ENCODE data around the gene DIRAS1.
"Not testable (repeated sequence)": the region's sequence is repeated elsewhere in the genome, so short reads cannot be mapped to it uniquely, and the experiment has no call there.

DIRAS1 gene

DNA sequence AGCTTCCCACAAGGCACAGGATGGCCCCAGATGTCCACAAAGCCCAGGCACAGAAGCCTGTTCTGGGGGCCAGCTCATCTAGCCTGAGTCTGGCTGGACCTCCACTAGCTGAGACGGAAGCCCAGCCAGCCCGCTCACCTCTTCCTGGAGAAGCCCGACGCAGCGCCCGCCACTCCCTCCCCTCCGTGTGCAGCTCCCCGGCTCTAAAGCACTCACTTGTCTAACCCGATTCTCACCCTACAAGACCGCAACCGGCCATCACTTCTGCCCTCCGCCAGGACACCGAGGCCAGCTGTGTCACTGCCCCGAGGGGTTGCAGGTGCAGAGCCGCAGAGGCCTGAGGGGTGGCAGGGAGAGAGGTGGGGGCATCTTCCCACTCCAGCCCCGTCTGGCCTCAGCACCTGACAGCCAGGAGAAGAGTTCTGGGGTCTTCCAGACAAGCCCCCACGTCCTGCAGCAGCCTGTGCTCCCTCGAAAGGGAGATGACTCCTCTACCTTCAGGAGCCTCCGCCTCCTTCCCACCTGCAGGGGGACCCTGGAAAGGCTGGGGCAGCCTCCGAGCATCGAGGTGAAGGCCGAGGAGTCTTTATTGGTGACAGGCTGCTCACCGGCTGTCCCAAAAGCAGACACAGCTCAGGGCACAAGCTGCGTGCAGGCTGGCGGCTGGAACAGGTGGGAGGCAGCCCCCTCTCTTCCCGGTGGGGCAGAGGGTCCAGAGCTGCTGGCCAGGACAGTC, 5.9 kb upstream of the DIRAS1 start:
- DNase-seq (ENCODE audit: low read depth) = no peak

DNA sequence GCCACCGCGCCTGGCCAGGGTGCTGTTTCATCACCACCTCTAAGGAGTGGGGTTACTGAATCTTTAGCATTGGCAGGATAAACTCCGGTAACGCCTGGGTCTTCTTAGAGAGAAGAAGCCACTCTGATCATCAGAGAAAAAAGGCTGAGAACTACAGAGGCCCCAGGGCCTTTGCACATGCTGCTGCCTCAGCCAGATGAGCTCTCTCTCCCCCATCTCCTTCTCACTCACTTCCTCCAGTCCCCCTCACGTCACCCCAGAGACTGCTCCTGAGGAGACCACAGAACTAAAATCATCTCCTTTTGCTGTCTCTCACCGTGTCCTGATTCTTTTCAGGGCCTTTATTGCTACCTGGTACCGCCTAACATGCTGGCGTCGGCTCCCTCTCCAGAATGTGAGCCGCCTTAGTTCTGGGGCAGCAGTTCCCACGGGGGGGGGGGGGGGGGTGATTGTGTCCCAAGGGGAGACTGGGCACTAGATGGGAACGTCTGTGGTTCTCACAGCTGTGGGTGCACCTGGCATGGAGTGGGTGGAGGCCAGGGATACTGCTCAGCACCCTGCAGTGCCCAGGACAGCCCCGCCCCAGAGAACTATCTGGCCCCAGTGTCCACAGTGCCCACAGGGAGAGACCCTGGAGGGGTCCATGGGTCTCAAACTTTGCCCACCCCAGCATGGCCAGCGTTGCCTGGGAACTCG, 5.1 kb upstream of the DIRAS1 start:
- DNase-seq (ENCODE audit: low read depth) = no peak

DNA sequence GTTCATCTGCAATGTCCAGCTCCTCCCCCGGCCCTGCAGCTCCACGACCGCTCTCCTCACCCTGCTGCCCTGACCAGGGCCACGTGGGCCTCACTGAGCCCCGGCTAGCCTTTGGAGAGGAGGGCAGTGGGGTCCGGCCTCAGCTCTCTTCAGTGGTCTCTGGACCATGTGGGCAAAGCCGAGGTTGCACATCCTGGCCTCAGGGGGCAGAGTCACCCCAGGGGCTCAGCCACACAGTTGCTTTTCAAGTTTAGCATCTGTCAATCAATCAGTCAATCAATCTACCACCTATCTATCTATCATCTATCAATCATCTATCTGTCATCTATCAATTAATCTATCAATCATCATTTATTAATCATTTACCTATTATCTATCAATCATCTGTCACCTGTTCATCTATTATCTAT, 3.0 kb upstream of the DIRAS1 start:
- no peak for DNase-seq (ENCODE audit: low read depth)

DNA sequence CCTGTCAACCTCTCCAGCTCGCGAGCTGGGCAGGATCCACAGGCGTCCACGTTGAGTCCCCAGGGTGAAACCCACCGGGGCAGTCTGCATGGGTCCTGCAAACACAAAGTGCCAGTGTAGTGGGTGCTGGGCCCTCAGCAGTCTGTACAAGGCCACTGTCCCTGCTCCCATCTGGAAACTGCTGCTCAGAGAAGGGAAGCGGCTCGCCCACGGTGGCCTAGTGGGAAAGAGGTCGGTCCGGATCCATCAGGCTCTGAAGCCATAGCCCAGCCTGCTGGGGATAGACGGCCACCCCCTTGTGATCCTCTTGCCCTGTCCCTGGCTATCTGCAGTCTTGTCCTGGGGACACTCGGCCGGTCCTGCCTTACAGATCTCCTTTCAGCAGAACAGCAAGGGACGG, 2.6 kb upstream of the DIRAS1 start:
- DNase-seq (ENCODE audit: low read depth) = no peak

DNA sequence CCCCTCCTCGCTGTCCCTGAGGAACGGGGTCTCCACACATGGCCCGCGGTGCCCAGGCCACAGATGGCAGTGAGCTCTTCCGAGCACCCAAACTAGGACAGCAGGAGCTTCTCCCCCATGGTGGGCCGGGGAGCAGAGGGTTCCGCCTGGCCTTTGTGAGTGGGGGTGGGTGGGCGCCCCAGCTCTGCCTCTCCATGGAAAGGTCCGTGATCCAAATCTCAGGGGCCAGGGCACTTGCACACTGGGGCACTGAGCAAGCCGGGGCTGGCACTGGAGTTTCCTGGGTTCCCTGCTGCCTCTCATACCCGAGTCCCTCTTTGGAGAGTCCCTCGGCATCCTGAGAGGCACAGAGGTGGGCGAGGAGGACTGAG, 2.2 kb upstream of the DIRAS1 start:
- no peak for DNase-seq (ENCODE audit: low read depth)

DNA sequence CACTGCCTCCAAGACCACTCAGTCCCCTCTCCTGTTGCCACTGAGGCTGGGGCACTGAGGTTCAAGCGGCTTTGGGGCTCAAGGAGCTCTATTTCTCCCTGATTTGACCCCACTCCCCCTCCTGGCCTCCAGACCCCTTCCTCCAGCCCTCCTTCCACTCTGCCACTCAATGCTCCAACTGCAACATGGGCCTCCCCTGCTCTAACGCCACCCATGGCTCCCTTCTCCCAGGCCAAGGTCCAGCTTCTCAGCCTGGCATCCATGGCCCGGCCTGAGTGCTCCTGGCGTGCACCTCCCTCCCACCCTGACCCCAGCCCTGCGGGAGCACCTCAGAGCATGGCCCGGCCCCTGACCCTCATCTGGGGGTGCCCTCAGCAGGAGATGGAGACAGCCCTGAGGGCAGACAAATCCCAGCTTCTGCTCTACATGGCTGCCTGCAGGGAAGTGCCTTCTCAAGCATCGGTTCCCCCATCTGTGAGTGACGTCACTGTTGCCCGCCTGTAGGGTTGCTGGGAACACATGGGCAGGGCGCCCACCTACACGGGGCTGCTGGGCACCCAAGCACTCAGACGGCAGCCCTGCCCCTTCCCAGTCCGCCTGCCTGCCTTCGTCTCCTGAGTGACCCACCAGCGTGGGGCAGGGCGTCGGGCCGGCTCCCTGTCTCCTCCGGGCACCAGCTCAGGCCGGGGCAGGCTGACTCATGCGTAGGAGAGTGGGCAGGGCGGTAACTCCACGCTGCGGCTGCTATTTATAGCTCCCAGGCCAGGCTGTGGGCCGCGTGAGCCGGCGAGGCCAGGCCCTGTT, 1.6 kb upstream of the DIRAS1 start:
- DNase-seq (ENCODE audit: low read depth) = peak; percentile 88

DNA sequence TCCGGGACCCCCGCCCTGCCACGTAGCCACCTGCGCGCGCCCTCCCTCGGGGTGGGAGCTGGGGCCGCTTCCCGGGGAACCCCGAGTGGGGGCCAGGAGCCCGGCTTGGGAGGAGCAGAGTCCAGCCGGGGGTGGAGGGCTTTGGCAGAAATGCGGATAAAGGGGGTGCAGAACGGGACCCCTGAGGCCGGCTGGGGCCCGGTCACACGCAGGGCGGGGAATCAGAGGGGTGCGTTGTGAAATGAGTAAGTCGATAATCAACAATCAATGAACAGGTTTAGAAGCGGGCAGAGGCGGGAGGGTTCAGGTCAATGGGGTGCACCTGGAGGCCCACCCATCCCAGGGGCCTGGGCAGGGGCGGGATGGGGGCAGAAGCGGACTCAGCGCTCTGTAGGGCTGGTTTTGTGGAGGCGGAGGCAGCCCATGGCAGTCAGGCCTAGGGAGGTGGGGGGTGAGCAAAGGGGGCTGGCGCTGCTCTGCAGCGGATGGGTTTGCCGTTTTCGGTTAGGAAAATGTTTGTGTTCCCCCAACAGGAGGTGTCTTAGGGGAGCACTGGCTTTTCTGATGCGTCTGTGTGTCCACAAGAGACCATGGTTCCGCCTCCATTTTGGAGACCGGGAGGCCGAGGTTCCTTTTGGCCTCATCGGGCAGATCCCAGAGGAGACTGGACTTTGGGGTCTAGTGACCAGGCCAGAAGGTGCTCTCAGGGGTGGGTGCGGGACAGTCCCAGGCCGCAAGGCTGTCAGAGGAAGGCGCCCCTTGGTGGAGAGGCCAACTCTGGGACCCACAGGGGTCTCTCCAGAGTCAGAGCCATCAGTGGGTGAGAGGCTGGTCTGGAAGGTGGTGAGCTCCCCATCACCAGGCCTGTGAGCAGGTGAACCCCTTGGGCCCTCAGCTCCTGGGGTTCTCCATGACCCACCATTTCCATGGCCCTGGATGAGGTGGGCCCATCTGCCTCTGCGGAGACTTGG, 683 bp upstream of the DIRAS1 start:
- no peak for DNase-seq (ENCODE audit: low read depth)

DNA sequence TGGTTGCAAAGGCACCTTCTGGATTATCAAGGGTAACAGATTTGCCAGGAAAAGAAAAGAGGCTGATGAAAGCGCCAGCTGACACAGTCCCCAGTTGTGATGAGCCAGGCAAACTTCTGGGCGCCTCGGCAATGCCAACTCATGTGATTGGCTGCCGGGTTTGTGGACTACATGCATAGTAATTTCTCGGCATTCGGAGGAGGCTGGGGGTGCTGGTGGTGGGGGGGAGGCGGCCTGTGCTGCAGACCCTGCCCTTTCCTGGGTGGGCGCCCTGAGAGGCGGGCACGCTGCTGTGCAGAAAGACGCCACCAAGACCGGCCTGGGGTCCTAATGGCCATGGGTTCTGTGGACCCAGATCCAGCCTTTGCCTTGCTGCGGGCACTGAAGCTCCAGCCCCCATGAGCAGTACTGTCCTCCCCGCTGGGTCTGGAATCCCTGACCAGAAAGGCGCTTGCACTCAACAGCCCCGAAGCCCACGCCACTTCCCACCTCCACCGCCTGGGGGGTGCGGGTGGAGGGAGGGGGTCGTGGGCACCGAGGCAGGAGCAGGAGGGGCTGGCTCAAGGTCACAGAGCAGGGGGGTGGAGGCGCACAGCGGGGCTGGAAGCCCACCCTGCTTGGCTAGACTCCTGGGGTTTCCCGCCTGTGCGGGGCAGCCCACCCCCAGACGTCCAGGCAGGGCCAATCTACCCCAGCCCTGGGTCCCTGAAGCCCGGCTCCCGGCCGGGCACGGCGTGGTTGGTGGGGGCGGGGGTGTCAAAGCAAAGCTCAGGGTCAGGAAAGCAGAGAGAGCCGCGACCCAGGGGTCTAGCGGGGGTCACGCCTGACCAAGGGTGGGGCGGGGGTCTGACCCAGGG, 1.0 kb downstream of the DIRAS1 start:
- DNase-seq (ENCODE audit: low read depth) = peak; percentile 52

DNA sequence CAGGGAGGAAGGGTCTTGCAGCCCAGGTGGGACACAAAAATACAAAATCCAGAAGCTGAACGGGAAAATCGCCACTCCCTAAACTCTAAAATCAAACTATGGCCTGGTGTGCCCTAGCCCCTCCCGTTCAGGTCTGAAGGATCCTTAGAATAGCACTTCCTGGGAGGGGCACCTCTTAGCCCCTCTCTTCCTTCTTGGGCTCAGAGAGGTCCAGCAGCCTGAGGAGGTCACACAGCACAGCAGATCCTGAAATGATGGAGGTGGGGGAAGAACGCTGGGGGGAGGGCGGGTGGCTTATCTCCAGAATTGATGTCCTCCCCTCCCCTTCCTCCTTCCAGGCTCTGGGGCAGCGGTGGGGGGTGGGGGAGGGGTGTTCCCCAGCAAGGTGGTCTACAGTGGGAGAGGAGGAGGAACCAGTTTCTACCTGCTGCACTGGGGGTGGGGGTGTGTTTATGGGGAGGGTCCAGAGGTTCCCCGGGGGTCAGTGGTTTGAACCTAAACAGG, 1.9 kb downstream of the DIRAS1 start:
- no peak for DNase-seq (ENCODE audit: low read depth)

DNA sequence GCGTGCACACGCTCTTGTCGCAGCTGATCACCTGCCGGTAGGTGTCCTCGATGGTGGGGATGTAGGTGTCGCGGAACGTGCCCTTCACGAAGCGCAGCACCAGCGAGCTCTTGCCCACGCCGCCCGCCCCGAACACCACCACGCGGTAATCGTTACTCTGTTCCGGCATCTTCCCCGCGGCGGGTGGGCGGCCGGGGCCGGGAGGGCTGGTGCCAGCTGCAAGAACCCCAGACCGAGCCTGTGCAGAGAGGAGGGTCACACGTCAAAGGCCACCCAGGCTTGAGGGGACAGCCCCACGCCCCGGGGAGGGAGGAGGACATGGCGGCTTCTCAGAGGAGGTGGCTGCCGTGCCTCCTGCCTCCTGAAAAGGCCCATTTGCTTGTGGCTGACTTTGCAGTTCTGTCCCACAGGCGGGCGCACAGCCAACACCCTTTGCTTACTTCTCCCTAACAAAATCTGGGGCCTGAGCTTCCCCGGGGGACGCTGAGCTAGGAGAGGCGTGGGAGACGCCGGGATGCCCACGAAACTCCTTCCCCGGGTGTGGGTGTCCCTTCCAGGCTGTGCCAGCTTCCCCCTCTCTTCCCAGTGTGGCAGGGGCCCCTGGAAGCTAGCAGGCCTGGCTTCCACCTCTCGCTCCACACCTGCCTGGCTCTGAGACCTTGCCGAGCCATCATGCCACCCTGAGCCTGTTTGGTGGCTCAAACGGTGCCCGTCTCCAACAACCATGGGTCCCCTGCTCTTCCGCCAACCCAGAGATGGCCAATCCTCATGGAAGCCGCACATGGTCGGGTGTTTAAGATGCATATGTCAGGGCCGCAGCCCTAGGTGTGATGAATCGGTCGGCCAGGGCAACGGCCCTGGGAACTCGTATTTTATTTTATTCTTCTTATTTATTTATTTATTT, 3.3 kb downstream of the DIRAS1 start:
- no peak for DNase-seq (ENCODE audit: low read depth)

DNA sequence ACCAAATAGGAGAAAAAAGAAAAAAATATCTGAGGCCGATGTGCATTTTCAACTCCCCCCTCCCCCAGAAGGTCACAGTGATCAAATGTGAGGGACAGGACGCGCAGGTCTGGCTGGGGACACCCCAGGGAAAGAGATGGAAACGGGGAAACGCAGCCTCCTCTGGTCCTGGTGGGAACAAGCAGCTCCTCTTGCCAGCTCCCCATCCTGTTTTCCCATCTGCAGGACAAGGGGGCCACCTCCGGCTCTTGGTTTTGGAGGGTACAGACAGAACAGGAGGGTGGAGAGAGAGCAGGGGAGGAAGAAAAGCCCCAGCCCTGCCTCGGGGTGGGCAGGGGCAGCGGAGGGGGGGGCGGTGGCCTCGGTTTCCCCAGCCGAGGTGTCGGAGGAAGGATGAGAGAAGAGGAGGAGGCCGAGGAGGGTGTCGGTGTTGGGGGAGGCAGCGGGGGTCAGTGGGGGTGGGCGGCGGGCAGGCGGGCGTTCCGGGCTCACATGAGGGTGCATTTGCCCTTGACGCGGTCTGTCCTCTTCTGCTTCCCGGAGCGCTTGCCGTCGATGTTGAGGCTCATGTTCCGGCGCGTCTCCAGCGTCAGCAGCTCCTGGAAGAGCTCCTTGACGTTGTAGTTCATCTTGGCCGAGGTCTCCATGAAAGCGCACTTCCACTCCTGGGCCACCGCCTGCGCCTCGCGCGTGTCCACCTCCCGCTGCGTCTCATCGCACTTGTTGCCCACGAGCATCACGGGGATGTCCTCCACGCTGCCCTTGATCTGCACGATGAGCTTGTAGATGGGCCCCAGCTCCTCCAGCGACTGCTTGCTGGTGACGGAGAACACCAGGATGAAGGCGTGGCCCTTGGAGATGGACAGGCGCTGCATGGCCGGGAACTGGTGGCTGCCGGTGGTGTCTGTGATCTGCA, 4.2 kb downstream of the DIRAS1 start:
- no peak for DNase-seq (ENCODE audit: low read depth)

DNA sequence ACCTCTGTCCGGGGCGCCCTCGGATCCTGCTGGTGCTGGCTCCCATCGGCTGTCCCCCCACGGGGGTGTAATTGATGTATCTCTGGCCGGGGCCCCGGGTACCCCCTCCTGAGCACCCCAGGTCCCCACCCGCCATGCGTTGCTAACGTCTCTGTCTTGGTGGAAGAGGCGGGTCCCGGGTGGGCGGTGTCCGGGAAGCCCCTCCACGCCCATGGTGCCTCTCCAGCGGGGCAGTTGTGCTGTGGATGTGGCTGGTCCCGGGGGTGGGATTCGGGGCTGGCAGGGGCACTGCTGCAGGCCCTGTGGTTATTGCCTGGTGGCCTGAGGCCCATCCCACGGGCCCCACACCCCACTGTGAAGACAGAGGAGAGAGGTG, 4.9 kb downstream of the DIRAS1 start:
- DNase-seq (ENCODE audit: low read depth) = no peak

DNA sequence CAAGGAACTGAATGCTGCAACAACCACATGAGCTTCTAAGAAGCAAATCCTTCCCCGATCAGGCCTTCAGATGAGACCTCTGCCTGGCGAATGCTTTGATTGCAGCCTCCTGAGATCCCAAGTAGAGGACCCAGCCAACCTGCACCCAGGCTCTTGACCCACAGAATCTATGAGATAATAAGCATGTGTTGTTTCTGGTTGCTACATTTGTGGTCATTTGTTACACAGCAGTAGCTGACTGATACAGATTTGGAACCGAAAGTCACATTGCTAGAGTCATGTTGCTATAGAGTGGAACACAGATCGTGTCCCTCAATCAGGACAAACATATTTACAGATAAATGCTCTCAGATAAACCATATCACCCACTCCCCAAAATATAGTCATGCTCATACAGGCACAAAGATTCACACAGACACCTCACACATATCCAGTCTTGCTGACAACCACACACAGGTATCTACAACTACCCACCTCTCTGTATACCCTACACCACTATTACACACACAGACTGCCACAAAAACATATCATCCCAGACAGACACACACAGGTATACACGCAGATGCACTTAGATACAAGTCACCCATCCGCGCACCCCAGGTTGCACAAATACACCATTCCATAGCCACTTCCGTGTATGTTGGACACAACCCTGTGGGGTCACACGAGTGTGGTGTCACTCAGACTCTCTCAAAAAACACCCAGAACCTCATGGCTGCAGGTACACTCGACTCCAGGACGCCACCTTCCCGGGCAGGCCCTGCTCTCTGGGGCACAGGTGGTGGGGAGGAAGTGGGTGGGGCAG, 5.5 kb downstream of the DIRAS1 start:
- DNase-seq (ENCODE audit: low read depth) = no peak

DNA sequence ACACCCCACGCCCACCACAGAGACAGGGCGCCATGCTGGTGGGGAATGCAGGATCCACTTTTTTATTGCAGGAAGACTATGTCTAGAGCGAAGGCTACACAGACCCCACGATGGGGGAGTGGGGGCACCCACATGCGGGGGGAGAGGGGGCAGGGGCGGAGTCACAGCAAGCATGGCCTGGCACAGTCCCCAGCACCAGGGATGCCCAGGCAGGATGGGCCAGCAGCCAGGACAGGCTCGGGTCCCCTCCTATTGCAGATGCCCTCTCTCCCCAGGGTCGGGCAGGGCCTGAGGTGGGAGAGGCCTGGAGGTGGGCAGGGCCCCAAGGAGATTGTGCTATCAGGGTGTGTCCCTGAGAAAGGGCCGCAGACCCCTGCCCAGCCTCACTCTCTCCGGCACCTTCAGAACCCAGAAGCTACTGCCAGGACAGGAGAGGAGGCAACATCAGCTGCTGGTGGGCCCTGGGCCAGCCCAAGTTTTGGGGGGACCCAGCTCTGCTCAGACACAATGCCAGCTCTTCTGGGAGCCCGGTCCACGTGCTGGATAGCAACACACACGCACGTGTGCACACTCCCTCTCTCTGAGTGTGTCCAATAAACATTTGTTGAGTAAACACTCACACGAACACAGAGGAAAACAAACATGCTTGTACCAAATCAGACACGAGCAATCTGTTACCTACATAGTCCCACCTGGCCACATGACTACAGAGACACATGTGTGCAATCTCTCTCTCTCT, 6.5 kb downstream of the DIRAS1 start:
- no peak for DNase-seq (ENCODE audit: low read depth)

DNA sequence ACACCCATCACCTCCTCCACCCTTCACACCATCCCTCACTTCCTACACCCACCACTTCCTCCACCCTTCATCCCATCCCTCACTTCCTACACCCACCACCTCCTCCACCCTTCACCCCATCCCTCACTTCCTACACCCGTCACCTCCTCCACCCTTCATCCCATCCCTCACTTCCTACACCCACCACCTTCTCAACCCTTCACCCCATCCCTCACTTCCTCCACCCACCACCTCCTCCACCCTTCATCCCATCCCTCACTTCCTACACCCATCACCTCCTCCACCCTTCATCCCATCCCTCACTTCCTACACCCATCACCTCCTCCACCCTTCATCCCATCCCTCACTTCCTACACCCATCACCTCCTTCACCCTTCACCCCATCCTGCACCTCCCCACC, 7.1 kb downstream of the DIRAS1 start:
- not testable (repeated sequence) for DNase-seq (ENCODE audit: low read depth)

DNA sequence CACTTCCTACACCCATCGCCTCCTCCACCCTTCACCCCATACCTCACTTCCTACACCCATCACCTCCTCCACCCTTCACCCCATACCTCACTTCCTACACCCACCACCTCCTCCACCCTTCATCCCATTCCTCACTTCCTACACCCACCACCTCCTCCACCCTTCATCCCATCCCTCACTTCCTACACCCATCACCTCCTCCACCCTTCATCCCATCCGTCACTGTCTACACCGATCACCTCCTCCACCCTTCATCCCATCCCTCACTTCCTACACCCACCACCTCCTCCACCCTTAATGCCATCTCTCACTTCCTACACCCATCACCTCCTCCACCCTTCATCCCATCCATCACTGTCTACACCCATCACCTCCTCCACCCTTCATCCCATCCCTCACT, 8.0 kb downstream of the DIRAS1 start:
- DNase-seq (ENCODE audit: low read depth) = not testable (repeated sequence)

DNA sequence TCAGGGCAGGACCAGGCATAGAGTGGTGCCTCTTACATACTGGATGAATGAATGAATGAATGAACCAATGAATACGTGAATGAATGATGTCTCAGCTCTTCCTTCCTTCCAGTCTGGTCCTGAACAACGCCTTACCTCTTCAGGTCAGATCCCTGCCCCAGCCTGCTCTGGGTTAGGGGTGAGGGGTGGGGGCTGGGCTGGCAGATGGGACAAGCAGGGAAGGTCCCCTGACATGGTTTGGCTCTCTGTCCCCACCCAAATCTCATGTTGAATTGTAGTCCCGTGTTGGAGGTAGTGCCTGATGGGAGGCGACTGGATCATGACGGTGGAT, 9.3 kb downstream of the DIRAS1 start:
- no peak for DNase-seq (ENCODE audit: low read depth)
